IPS-15b (cell line): ENCODE measurements around the gene MTCL1.

Experiments used
- H3K27me3 ChIP-seq: one replicate; pipeline ENCODE4 v1.6.1; 2013; ENCODE audit warnings: low read length; ENCODE audit not compliant: control insufficient read depth, insufficient read depth
- H3K36me3 ChIP-seq: one replicate; pipeline ENCODE4 v1.6.1; 2013; ENCODE audit warnings: low read length; ENCODE audit not compliant: control insufficient read depth, insufficient read depth
- H3K4me1 ChIP-seq: one replicate; pipeline ENCODE4 v1.6.1; 2013; ENCODE audit warnings: mild to moderate bottlenecking, low read length; ENCODE audit not compliant: control insufficient read depth, insufficient read depth
- H3K4me3 ChIP-seq: one replicate; pipeline ENCODE4 v1.5.1; 2013; ENCODE audit warnings: low read depth, low read length
- H3K9ac ChIP-seq: one replicate; pipeline ENCODE4 v1.6.1; 2013; ENCODE audit warnings: low read depth, mild to moderate bottlenecking, low read length
- H3K9me3 ChIP-seq: one replicate; pipeline ENCODE4 v1.6.1; 2013; ENCODE audit warnings: mild to moderate bottlenecking, low read length; ENCODE audit not compliant: control insufficient read depth, insufficient read depth

MTCL1 gene

DNA sequence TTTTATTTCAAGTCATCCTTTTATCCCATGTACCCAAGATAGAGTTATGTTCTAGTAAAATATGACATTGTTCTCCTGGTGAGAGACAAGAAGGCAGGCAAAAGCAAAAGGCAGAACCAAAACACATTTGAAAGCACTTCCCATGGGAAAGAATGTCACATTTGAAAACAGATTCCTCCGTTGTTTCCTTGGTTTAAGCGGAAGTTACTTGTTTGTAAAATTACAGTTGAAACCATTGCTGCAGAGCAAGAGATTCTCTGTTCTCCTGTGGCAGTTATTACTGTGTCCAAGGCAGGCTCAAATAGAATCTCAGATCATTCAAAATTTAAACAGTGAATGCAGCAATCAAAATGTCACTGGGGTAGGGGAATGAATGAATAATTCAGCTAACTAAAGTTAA is 149.6 kb downstream of the MTCL1 start:
- H3K9ac ChIP-seq = no peak overlapping the region
- no peaks in the 10 kb centered on the region for H3K9me3 ChIP-seq
- no peak overlapping the region for H3K4me3 ChIP-seq
- no peaks in the 10 kb centered on the region for H3K36me3 ChIP-seq
- H3K4me1 ChIP-seq = no peaks in the 10 kb centered on the region
- H3K27me3 ChIP-seq = no peaks in the 10 kb centered on the region

DNA sequence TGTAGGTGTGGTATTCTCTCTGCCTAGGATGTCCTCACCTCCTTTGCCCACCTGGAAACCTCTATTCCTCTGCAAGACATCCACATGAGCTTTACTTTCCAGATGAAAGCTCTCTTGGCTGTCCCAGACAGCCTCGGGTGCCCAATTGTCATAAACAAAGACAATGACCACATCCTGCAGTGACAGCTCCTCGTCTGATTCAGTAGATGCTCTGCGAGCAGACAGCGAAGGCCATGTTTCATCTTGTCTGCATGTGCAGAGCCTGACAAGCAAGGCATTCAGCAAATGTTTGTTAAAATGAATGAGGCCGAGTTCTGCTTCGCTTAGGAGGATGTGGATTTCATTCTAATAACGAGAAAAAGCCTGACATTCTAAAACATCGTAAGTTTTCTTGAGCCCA is 150.9 kb downstream of the MTCL1 start:
- no peaks in the 10 kb centered on the region for H3K9me3 ChIP-seq
- no peak overlapping the region for H3K4me3 ChIP-seq
- H3K4me1 ChIP-seq = no peaks in the 10 kb centered on the region
- H3K9ac ChIP-seq = no peak overlapping the region
- no peaks in the 10 kb centered on the region for H3K36me3 ChIP-seq
- H3K27me3 ChIP-seq = no peaks in the 10 kb centered on the region

DNA sequence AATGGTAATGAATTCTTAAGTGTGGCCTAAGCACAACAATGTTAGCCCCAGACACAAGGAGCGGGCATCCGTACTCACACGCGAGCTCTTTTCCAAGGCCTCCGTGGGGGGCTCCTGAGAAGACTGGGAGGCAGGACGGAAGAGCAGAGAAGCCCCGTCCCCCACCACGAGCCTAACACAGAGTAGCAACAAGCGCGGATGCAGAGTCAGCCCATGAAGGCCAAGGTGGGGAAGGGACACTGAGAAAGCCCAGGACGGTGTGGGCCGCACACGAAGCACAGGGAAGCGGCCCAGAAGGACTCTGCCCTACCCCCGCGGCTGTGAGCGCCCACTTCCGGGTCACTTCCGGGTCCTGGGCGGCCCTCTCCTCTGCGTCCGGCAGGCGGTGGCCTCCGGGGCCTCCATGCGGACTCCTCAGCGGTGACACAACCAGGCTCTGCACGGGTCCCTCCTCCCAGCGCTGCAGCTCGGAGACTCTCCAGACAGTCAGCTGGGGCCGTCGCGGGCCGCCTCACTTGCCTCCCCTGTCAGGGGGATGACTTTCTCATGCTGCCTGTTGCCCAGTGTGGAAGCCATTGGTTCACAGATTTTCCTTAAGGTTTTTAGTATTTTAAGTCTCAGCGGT is 151.5 kb downstream of the MTCL1 start:
- Histone ChIP-seq H3K36me3 (no peaks in the 10 kb centered on the region), H3K9me3 (no peaks in the 10 kb centered on the region), H3K9ac (no peak overlapping the region)

DNA sequence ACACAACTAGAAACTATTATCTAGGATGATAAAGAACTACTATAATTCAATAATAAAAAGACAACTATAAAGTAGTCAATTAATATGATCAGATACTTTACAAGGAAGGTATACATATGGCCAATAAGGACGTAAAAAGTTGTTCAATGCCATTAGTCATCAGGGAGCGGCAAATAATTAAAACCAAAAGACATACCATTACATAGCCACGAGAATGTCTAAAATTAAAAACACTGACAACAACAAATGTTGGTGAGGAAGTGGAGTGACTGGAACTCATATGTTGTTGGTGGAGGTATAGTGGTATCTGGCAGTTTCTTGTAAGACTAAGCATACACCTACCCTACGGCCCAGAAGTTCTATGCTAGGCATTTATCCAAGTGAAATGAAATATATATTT is 152.4 kb downstream of the MTCL1 start:
- Histone ChIP-seq H3K36me3 (no peaks in the 10 kb centered on the region), H3K9me3 (no peaks in the 10 kb centered on the region), H3K9ac (no peak overlapping the region), H3K27me3 (no peaks in the 10 kb centered on the region), H3K4me1 (no peaks in the 10 kb centered on the region), H3K4me3 (no peak overlapping the region)

More for the DNA sequence above, 151.5 kb downstream of the MTCL1 start:
- no peaks in the 10 kb centered on the region for H3K27me3 ChIP-seq
- no peak overlapping the region for H3K4me3 ChIP-seq
- no peaks in the 10 kb centered on the region for H3K4me1 ChIP-seq

DNA sequence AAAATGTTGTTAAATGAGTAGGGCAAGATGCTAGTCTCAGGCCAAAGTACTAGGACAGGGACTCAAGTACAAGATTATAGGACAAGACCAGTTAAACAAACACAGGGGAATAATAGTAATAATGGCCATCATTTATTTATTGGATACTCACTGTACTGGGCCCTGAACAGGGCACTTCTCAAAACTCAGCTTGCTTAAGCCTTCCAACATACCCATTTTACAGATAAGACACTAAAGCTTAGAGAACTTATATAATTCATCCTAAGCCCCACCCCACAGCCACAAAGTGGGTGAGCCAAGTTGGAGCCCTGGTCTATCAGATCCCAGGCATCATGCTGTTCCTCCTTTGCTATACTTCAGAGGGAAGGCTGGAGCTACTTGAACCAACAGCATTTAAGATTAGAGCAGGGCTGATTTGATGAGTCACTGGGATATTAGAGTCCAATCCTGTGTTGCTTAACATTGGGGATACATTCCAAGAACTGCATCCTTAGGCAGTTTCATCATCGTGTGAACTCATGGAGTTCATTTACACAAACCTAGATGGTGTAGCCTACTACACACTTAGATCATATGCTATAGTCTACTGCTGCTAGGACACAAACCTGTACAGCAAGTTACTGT is 153.6 kb downstream of the MTCL1 start:
- no peaks in the 10 kb centered on the region for H3K9me3 ChIP-seq
- H3K27me3 ChIP-seq = no peaks in the 10 kb centered on the region
- H3K4me3 ChIP-seq = no peak overlapping the region
- no peak overlapping the region for H3K9ac ChIP-seq
- no peaks in the 10 kb centered on the region for H3K36me3 ChIP-seq
- H3K4me1 ChIP-seq = no peaks in the 10 kb centered on the region

DNA sequence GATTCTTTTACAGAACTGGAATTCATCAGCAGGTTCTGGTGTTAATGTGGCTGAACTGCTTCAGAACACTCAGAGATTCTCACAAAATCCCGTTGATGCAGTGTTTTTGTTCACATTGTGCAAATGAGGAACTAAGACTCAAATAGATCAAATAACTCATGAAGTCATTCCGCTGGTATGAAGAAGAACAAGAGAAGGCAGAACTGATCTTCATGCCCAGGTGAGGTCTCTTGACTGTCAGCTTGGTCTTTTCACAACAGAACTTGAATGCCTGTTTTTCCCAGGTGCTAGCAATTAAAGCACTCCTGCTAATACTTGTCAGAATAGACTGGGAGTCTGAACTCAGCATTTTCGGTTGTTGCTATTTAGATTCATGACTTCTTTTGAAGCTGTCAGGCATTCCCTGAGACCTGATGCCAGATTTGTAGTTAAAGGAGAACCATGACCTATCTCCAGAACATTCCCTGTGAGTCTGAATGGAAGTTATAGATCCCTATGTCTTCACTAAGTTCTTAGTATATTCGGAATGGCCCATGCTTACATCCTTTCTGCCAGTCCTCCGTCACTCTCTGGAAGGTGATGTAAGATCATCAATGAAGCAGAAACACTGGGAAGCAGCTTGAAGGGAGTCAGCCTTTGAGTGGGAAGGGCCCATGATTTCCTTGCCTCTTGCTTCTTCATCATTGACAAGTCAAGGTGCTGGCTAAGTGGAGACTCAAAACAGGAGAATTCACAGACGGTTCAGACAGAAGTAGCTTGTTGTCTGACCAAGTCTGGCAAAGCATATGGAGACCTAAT is 155.7 kb downstream of the MTCL1 start:
- no peaks in the 10 kb centered on the region for H3K9me3 ChIP-seq
- H3K27me3 ChIP-seq = no peaks in the 10 kb centered on the region
- H3K4me3 ChIP-seq = no peak overlapping the region
- H3K9ac ChIP-seq = no peak overlapping the region
- no peaks in the 10 kb centered on the region for H3K4me1 ChIP-seq
- H3K36me3 ChIP-seq = no peaks in the 10 kb centered on the region

DNA sequence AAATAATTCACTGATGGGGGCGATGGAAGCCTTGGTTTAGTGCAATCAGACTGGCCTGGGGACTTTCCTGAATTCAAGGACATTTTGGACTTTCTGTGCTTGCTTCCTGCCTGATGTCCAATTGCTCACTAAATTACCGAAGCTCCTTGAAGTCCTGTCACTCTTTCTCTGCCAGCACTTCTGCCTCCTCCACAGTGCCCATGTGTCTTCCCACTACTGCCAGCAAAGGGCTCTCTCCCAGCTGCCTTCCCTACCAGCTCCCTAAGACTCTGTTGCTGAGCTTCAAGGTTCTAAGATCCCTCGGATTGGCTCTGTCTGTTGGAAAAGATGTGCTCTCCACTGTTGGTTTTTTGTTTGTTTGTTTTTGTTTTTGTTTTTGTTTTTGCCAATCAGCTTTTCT is 158.1 kb downstream of the MTCL1 start:
- Histone ChIP-seq H3K27me3 (no peaks in the 10 kb centered on the region), H3K4me3 (no peak overlapping the region), H3K36me3 (no peaks in the 10 kb centered on the region), H3K9me3 (no peaks in the 10 kb centered on the region), H3K4me1 (no peaks in the 10 kb centered on the region), H3K9ac (no peak overlapping the region)

DNA sequence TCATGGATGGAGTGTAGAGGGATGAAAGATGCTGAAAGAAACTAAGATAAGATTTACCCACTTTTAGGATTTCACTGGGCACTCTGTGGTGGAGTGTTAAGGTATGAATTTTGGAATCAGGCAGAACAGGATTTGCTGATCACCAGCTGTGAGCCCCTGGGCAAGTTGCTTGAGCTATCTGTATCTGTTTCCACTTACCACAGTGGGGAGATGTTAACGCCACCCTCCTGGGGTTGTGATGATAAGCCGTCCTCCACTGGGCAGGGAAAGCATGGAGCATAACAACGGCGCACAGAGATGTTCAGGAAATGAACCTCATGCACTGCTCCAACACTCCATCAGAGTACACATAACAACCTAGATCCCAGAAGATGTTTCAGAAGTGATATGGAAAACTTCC is 160.6 kb downstream of the MTCL1 start:
- no peaks in the 10 kb centered on the region for H3K4me1 ChIP-seq
- H3K27me3 ChIP-seq = no peaks in the 10 kb centered on the region
- H3K36me3 ChIP-seq = no peaks in the 10 kb centered on the region
- H3K9me3 ChIP-seq = no peaks in the 10 kb centered on the region
- H3K4me3 ChIP-seq = no peak overlapping the region
- no peak overlapping the region for H3K9ac ChIP-seq

DNA sequence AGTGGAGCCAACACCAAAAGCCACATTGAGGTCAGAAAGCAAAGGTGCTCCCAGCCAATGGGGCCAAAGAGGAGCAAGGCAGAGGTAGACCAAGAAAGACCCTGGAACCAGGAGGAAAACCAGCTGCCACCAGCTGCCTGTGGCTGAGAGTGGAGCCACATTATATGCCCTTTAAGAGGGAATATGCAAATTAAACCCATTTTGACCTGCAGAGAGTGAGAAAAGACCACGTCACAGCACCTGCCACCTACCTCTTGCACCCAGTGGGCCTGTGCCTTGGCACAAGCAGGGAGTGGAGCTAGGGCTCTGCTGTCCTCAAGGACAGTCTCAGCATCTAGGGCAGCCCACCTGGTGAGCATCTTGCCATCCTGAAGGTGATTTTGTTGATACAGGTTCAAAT is 161.3 kb downstream of the MTCL1 start:
- no peaks in the 10 kb centered on the region for H3K27me3 ChIP-seq
- no peak overlapping the region for H3K9ac ChIP-seq
- no peaks in the 10 kb centered on the region for H3K9me3 ChIP-seq
- H3K36me3 ChIP-seq = no peaks in the 10 kb centered on the region
- no peak overlapping the region for H3K4me3 ChIP-seq
- no peaks in the 10 kb centered on the region for H3K4me1 ChIP-seq

DNA sequence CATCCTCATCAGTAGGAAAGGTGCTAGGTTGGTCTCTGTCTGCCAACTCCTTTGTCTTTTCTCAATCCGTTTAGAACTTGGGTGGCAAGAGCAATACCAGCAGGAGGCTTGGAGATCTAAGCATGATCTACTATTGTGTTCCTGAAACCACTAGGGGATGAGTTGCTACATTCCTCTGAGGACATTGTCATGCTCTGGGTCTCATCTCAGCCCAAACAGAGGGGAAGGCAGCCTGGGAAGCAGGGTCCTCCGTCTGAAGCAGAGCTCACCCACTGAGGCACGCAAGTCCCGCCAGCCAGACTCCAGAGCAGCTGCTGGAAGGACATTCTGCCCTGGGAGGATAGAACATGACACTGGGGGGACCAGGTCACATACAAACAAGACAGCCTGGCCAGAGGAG is 162.9 kb downstream of the MTCL1 start:
- Histone ChIP-seq H3K9ac (no peak overlapping the region), H3K27me3 (no peaks in the 10 kb centered on the region)

DNA sequence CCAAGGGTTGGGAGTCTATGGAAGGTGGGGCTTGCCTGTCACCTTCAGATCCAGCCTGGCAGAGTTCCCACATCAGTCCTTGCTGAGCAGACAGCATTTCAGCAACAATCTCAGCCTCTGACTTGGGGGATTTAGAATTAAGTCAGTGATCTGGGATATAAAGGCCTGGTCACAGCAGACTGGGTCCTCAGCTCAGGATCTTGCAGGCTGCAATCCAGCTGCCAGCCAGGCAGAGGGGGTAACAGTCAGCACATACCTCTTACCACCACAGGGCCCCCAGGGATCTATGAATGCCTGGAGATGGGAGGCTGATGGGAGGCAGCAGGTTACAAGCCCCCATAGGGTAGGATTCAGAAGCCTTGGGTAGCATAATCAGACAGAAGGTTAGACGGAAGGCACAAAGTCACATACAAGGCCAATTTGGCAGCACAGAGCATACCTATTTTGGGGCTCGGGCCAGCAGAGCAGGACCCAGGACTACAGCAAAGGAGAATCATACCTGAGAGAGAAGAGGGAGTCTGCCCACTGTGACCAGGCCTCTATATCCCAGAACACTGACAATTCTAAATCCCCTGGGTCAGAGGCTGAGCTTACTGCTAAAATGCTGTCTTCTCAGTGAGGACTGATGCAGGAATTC is 163.5 kb downstream of the MTCL1 start:
- H3K4me3 ChIP-seq = no peak overlapping the region
- no peaks in the 10 kb centered on the region for H3K27me3 ChIP-seq
- H3K4me1 ChIP-seq = no peaks in the 10 kb centered on the region
- H3K36me3 ChIP-seq = no peaks in the 10 kb centered on the region
- no peaks in the 10 kb centered on the region for H3K9me3 ChIP-seq
- H3K9ac ChIP-seq = no peak overlapping the region

More for the DNA sequence above, 162.9 kb downstream of the MTCL1 start:
- no peak overlapping the region for H3K4me3 ChIP-seq
- H3K9me3 ChIP-seq = no peaks in the 10 kb centered on the region
- H3K36me3 ChIP-seq = no peaks in the 10 kb centered on the region
- no peaks in the 10 kb centered on the region for H3K4me1 ChIP-seq
